ENCODE data around the gene ABCA5. TPM values are rescaled to one million over a fixed set of nuclear protein-coding genes. Genes with fewer than 3 reads are reported as not detected.
"Not testable (repeated sequence)": the region's sequence is repeated elsewhere in the genome, so short reads cannot be mapped to it uniquely, and the experiment has no call there.

The ABCA5 gene
- total RNA-seq, 1 experiment from 2014 or later: 19.4 TPM

- H3K9me2 ChIP-seq (replicated peaks; ENCODE audit: insufficient read depth, low read length); H2AFZ ChIP-seq (ENCODE audit: low read length); H3K9ac ChIP-seq (ENCODE audit: low read length); H3K27me3 ChIP-seq (ENCODE audit: low read length); H3K79me2 ChIP-seq (ENCODE audit: low read length); H3K4me3 ChIP-seq (ENCODE audit: low read length); H4K20me1 ChIP-seq (ENCODE audit: insufficient read depth, low read depth, low read length); H3K27ac ChIP-seq (ENCODE audit: low read length); H3K4me1 ChIP-seq (ENCODE audit: low read length); DNase-seq; H3K4me2 ChIP-seq (ENCODE audit: low read depth, low read length, poor library complexity, severe bottlenecking); H3K36me3 ChIP-seq (ENCODE audit: insufficient read depth, low read length); H3K9me3 ChIP-seq (ENCODE audit: low read length): not testable (repeated sequence)
Measured at GRCh38 chr17:69298120-69298722, 28.7 kb downstream of the ABCA5 start.

- Histone ChIP-seq H4K20me1 (ENCODE audit: insufficient read depth, low read depth, low read length) (no peaks in the 10 kb centered on the region), H3K4me3 (ENCODE audit: low read length) (no peak overlapping the region), H3K4me1 (ENCODE audit: low read length) (no peaks in the 10 kb centered on the region), H3K9me2 (replicated peaks; ENCODE audit: insufficient read depth, low read length) (no peaks in the 10 kb centered on the region; the same call in 1 of the 2 replicates), H3K4me2 (ENCODE audit: low read depth, low read length, poor library complexity, severe bottlenecking) (no peak overlapping the region), H3K79me2 (ENCODE audit: low read length) (no peaks in the 10 kb centered on the region), H3K27me3 (ENCODE audit: low read length) (no peaks in the 10 kb centered on the region), H3K36me3 (ENCODE audit: insufficient read depth, low read length) (no peaks in the 10 kb centered on the region), H2AFZ (ENCODE audit: low read length) (no peak overlapping the region), H3K9me3 (ENCODE audit: low read length) (no peaks in the 10 kb centered on the region), H3K9ac (ENCODE audit: low read length) (no peak overlapping the region), H3K27ac (ENCODE audit: low read length) (no peak overlapping the region)
- no peak for DNase-seq
Measured at GRCh38 chr17:69287168-69287567, 39.8 kb downstream of the ABCA5 start.

GRCh38 chr17:69286257-69286656 is 40.7 kb downstream of the ABCA5 start:
- Histone ChIP-seq H4K20me1 (ENCODE audit: insufficient read depth, low read depth, low read length) (no peaks in the 10 kb centered on the region), H3K9me3 (ENCODE audit: low read length) (no peaks in the 10 kb centered on the region), H3K4me1 (ENCODE audit: low read length) (no peaks in the 10 kb centered on the region), H3K27ac (ENCODE audit: low read length) (no peak overlapping the region), H3K27me3 (ENCODE audit: low read length) (no peaks in the 10 kb centered on the region), H3K9me2 (replicated peaks; ENCODE audit: insufficient read depth, low read length) (no peaks in the 10 kb centered on the region; the same call in 1 of the 2 replicates), H3K4me3 (ENCODE audit: low read length) (no peak overlapping the region), H3K4me2 (ENCODE audit: low read depth, low read length, poor library complexity, severe bottlenecking) (no peak overlapping the region), H3K79me2 (ENCODE audit: low read length) (no peaks in the 10 kb centered on the region), H3K9ac (ENCODE audit: low read length) (no peak overlapping the region), H2AFZ (ENCODE audit: low read length) (no peak overlapping the region), H3K36me3 (ENCODE audit: insufficient read depth, low read length) (no peaks in the 10 kb centered on the region)
- DNase-seq: no peak

GRCh38 chr17:69284646-69285045 is 42.3 kb downstream of the ABCA5 start:
- H3K4me3 ChIP-seq (ENCODE audit: low read length): no peak overlapping the region
- H3K36me3 ChIP-seq (ENCODE audit: insufficient read depth, low read length): no peaks in the 10 kb centered on the region
- no peak overlapping the region for H3K4me2 ChIP-seq (ENCODE audit: low read depth, low read length, poor library complexity, severe bottlenecking)
- H3K9me3 ChIP-seq (ENCODE audit: low read length): no peaks in the 10 kb centered on the region
- no peak overlapping the region for H3K9ac ChIP-seq (ENCODE audit: low read length)
- H3K27me3 ChIP-seq (ENCODE audit: low read length): no peaks in the 10 kb centered on the region
- no peak for DNase-seq
- H3K9me2 ChIP-seq (replicated peaks; ENCODE audit: insufficient read depth, low read length): no peaks in the 10 kb centered on the region; the same call in 1 of the 2 replicates
- no peaks in the 10 kb centered on the region for H3K4me1 ChIP-seq (ENCODE audit: low read length)
- H3K27ac ChIP-seq (ENCODE audit: low read length): no peak overlapping the region
- no peak overlapping the region for H2AFZ ChIP-seq (ENCODE audit: low read length)
- no peaks in the 10 kb centered on the region for H4K20me1 ChIP-seq (ENCODE audit: insufficient read depth, low read depth, low read length)
- H3K79me2 ChIP-seq (ENCODE audit: low read length): no peaks in the 10 kb centered on the region

- Histone ChIP-seq H3K9me2 (replicated peaks; ENCODE audit: insufficient read depth, low read length) (no peaks in the 10 kb centered on the region; the same call in 1 of the 2 replicates), H3K27me3 (ENCODE audit: low read length) (no peaks in the 10 kb centered on the region), H3K79me2 (ENCODE audit: low read length) (no peaks in the 10 kb centered on the region), H3K4me3 (ENCODE audit: low read length) (no peak overlapping the region), H3K4me1 (ENCODE audit: low read length) (no peaks in the 10 kb centered on the region), H3K4me2 (ENCODE audit: low read depth, low read length, poor library complexity, severe bottlenecking) (no peak overlapping the region), H3K9me3 (ENCODE audit: low read length) (no peaks in the 10 kb centered on the region), H3K9ac (ENCODE audit: low read length) (no peak overlapping the region), H3K36me3 (ENCODE audit: insufficient read depth, low read length) (no peaks in the 10 kb centered on the region), H4K20me1 (ENCODE audit: insufficient read depth, low read depth, low read length) (no peaks in the 10 kb centered on the region), H2AFZ (ENCODE audit: low read length) (no peak overlapping the region), H3K27ac (ENCODE audit: low read length) (no peak overlapping the region)
- DNase-seq: no peak
Measured at GRCh38 chr17:69282002-69282401, 44.9 kb downstream of the ABCA5 start.

GRCh38 chr17:69276279-69276678 is 50.7 kb downstream of the ABCA5 start:
- not testable (repeated sequence) for H2AFZ ChIP-seq (ENCODE audit: low read length); H3K4me1 ChIP-seq (ENCODE audit: low read length); H3K27me3 ChIP-seq (ENCODE audit: low read length); H3K4me2 ChIP-seq (ENCODE audit: low read depth, low read length, poor library complexity, severe bottlenecking); H3K27ac ChIP-seq (ENCODE audit: low read length); H3K4me3 ChIP-seq (ENCODE audit: low read length); H3K9me3 ChIP-seq (ENCODE audit: low read length); H3K36me3 ChIP-seq (ENCODE audit: insufficient read depth, low read length); H3K79me2 ChIP-seq (ENCODE audit: low read length); H4K20me1 ChIP-seq (ENCODE audit: insufficient read depth, low read depth, low read length); H3K9me2 ChIP-seq (replicated peaks; ENCODE audit: insufficient read depth, low read length); DNase-seq; H3K9ac ChIP-seq (ENCODE audit: low read length)

DNA sequence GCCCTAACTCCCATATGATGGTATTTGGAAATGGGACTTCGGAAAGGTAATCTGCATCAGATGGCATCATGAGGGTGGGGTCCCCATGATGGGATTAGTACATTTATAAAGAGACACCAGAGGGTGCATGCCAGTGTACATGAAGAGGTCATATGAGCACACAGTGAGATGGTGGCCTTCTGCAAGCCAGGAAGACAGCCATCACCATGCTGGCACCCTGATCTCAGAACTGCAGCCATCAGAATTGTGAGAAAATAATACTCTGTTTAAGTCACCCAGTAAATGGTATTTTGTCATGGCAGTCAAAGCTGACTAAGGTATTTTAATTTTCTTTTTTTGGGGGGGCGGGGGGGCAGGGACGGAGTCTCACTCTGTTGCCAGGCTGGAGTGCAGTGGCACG is 51.2 kb downstream of the ABCA5 start:
- H3K9ac ChIP-seq (ENCODE audit: low read length): no peak overlapping the region
- no peak overlapping the region for H3K4me2 ChIP-seq (ENCODE audit: low read depth, low read length, poor library complexity, severe bottlenecking)
- no peaks in the 10 kb centered on the region for H3K27me3 ChIP-seq (ENCODE audit: low read length)
- DNase-seq: no peak
- no peak overlapping the region for H3K4me3 ChIP-seq (ENCODE audit: low read length)
- H3K36me3 ChIP-seq (ENCODE audit: insufficient read depth, low read length): no peaks in the 10 kb centered on the region
- no peak overlapping the region for H2AFZ ChIP-seq (ENCODE audit: low read length)
- no peaks in the 10 kb centered on the region for H3K9me2 ChIP-seq (replicated peaks; ENCODE audit: insufficient read depth, low read length)
- H3K27ac ChIP-seq (ENCODE audit: low read length): no peak overlapping the region
- no peaks in the 10 kb centered on the region for H3K4me1 ChIP-seq (ENCODE audit: low read length)
- H4K20me1 ChIP-seq (ENCODE audit: insufficient read depth, low read depth, low read length): no peaks in the 10 kb centered on the region
- no peaks in the 10 kb centered on the region for H3K79me2 ChIP-seq (ENCODE audit: low read length)
- H3K9me3 ChIP-seq (ENCODE audit: low read length): no peaks in the 10 kb centered on the region

DNA sequence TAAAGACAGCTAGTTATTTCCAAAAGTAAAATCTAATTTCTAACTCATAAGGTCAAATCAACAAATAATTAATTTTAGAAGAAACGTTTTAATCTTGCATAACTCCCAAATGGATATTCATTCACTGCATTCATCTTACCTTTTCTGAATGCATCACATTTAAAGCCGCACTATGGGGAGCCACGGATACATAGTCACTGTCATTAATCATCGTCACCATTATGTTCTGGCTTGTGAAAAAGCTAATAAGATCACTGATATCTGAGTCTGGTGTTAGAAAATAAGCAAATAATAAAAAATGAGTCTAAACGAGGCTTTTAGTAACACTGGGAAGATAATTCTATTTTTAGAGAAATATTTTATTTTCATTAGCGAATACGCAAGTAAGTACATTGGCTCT is 55.9 kb downstream of the ABCA5 start:
- H3K9ac ChIP-seq (ENCODE audit: low read length): no peak overlapping the region
- no peaks in the 10 kb centered on the region for H3K79me2 ChIP-seq (ENCODE audit: low read length)
- H3K27ac ChIP-seq (ENCODE audit: low read length): no peak overlapping the region
- no peaks in the 10 kb centered on the region for H4K20me1 ChIP-seq (ENCODE audit: insufficient read depth, low read depth, low read length)
- no peak for DNase-seq
- H3K9me2 ChIP-seq (replicated peaks; ENCODE audit: insufficient read depth, low read length): no peaks in the 10 kb centered on the region
- H3K4me3 ChIP-seq (ENCODE audit: low read length): no peak overlapping the region
- H2AFZ ChIP-seq (ENCODE audit: low read length): no peak overlapping the region
- no peaks in the 10 kb centered on the region for H3K4me1 ChIP-seq (ENCODE audit: low read length)
- H3K27me3 ChIP-seq (ENCODE audit: low read length): no peaks in the 10 kb centered on the region
- no peaks in the 10 kb centered on the region for H3K9me3 ChIP-seq (ENCODE audit: low read length)
- no peak overlapping the region for H3K4me2 ChIP-seq (ENCODE audit: low read depth, low read length, poor library complexity, severe bottlenecking)
- H3K36me3 ChIP-seq (ENCODE audit: insufficient read depth, low read length): no peaks in the 10 kb centered on the region
